Hepatocyte (in vitro differentiated cells): Measurements from ENCODE around the gene URGCP. TPM values are rescaled to one million over a fixed set of nuclear protein-coding genes. Genes with fewer than 3 reads are reported as not detected.

Experiments
- DNase-seq: peaks from one replicate; pipeline ENCODE4 v3.0.0-alpha.2; 2016; ENCODE audit warnings: low spot score
- H2AFZ ChIP-seq: fragments of 200-600 bp; sonication (generic); 2 replicates; pipeline ENCODE4 v1.6.0; 2016; ENCODE audit warnings: antibody characterized with exemption, mild to moderate bottlenecking
- H3K27ac ChIP-seq: fragments of 200-600 bp; sonication (generic); 2 replicates; pipeline ENCODE4 v1.5.1; 2016; ENCODE audit warnings: mild to moderate bottlenecking
- H3K27me3 ChIP-seq: fragments of 200-600 bp; sonication (generic); 2 replicates; pipeline ENCODE4 v1.6.1; 2016
- H3K36me3 ChIP-seq: fragments of 200-600 bp; sonication (generic); replicated peaks from 2 replicates; pipeline ENCODE4 v1.5.1; 2016; ENCODE audit warnings: low read depth; ENCODE audit not compliant: insufficient read depth
- H3K4me1 ChIP-seq: fragments of 200-600 bp; sonication (generic); 2 replicates; pipeline ENCODE4 v1.5.1; 2016; ENCODE audit warnings: mild to moderate bottlenecking, moderate library complexity; ENCODE audit not compliant: insufficient read depth
- H3K4me2 ChIP-seq: fragments of 200-600 bp; sonication (generic); 2 replicates; pipeline ENCODE4 v1.6.0; 2016
- H3K4me3 ChIP-seq: fragments of 200-600 bp; sonication (generic); 2 replicates; pipeline ENCODE4 v1.5.1; 2016; ENCODE audit warnings: mild to moderate bottlenecking
- H3K79me2 ChIP-seq: fragments of 200-600 bp; sonication (generic); 2 replicates; pipeline ENCODE4 v1.6.0; 2017; ENCODE audit warnings: mild to moderate bottlenecking
- H3K9me2 ChIP-seq: fragments of 200-600 bp; sonication (generic); replicated peaks from 2 replicates; pipeline ENCODE4 v1.6.0; 2017; ENCODE audit warnings: mild to moderate bottlenecking; ENCODE audit not compliant: insufficient read depth
- H3K9me3 ChIP-seq: fragments of 200-600 bp; sonication (generic); 2 replicates; pipeline ENCODE4 v1.5.1; 2016; ENCODE audit warnings: low read depth, mild to moderate bottlenecking
- H4K20me1 ChIP-seq: fragments of 200-600 bp; sonication (generic); 2 replicates; pipeline ENCODE4 v1.6.0; 2016; ENCODE audit warnings: mild to moderate bottlenecking; ENCODE audit not compliant: insufficient read depth, poor library complexity, severe bottlenecking
- EZH2 ChIP-seq: fragments of 200-600 bp; sonication (generic); IDR thresholded peaks from 2 replicates; pipeline ENCODE4 v1.6.1; 2016; ENCODE audit warnings: antibody characterized with exemption, mild to moderate bottlenecking, borderline replicate concordance
- EZH2phosphoT487 ChIP-seq: fragments of 200-600 bp; sonication (generic); IDR thresholded peaks from one replicate; pipeline ENCODE4 v1.6.1; 2018; ENCODE audit warnings: antibody characterized with exemption, mild to moderate bottlenecking, low read depth, moderate library complexity; ENCODE audit not compliant: unreplicated experiment, severe bottlenecking
- WGBS: methylation state at CpG from one replicate; pipeline ENCODE4 v1.1.6; 2016; ENCODE audit warnings: low lambda C conversion rate; ENCODE audit errors: missing lambda C conversion rate; 5-methylcytosine and 5-hydroxymethylcytosine counted together
- polyA plus RNA-seq: library from polyadenylated mRNA; unstranded; fragments of >200 nt; fragmentation: Nextera tagmentation; extraction: Ambion mirVana; gene quantifications from 2 replicates; pipeline ENCODE4 v1.2.1, GENCODE V29; 2016
- total RNA-seq: library from RNA; depleted of rRNA; stranded (reverse); fragments of >200 nt; gene quantifications from 2 replicates; pipeline ENCODE4 v1.2.3, GENCODE V29; 2014
- TF ChIP-seq, protein P1 (sequence below): fragments of 200-600 bp; sonication (generic); IDR thresholded peaks from 2 replicates; pipeline ENCODE4 v1.5.1; 2016; ENCODE audit warnings: antibody characterized with exemption, mild to moderate bottlenecking; ENCODE audit not compliant: poor library complexity

The URGCP gene
- total and polyA plus RNA-seq, 2 experiments from 2014 or later: 28.7 to 31.9 TPM

DNA sequence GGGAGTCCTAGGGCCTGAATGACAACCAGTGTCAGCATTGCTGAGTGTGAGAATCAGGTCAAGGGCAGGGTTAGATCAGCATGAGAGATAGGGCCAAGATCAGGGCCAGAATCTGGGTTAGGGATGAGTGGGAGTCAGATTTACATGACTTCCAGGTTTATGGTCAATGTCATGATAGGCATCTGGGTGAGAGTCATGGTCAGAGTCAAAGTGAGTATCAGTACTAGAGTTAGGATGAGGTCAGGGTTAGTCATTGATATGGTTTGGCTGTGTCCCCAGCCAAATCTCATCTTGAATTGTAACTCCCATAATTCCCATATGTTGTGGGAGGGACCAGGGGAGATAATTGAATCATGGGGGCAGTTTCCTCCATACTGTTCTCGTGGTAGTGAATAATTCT is 49.4 kb downstream of the URGCP start:
- H4K20me1 ChIP-seq: no peaks in the 10 kb centered on the region
- TF ChIP-seq EZH2 (no peak), EZH2phosphoT487 (no peak)
- TF ChIP-seq, protein P1, sequence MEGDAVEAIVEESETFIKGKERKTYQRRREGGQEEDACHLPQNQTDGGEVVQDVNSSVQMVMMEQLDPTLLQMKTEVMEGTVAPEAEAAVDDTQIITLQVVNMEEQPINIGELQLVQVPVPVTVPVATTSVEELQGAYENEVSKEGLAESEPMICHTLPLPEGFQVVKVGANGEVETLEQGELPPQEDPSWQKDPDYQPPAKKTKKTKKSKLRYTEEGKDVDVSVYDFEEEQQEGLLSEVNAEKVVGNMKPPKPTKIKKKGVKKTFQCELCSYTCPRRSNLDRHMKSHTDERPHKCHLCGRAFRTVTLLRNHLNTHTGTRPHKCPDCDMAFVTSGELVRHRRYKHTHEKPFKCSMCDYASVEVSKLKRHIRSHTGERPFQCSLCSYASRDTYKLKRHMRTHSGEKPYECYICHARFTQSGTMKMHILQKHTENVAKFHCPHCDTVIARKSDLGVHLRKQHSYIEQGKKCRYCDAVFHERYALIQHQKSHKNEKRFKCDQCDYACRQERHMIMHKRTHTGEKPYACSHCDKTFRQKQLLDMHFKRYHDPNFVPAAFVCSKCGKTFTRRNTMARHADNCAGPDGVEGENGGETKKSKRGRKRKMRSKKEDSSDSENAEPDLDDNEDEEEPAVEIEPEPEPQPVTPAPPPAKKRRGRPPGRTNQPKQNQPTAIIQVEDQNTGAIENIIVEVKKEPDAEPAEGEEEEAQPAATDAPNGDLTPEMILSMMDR: no peak
- no peak for DNase-seq
- H2AFZ ChIP-seq: no peak overlapping the region
- no peak overlapping the region for H3K4me2 ChIP-seq
- H3K27ac ChIP-seq: no peak overlapping the region
- H3K4me1 ChIP-seq: no peaks in the 10 kb centered on the region
- H3K9me3 ChIP-seq: no peaks in the 10 kb centered on the region
- H3K4me3 ChIP-seq: no peak overlapping the region
- no peaks in the 10 kb centered on the region for H3K79me2 ChIP-seq
- no peaks in the 10 kb centered on the region for H3K36me3 ChIP-seq
- H3K27me3 ChIP-seq: no peaks in the 10 kb centered on the region
- WGBS: 100% methylated on average over 1 of the region's 1 CpG
- H3K9me2 ChIP-seq: no peaks in the 10 kb centered on the region

DNA sequence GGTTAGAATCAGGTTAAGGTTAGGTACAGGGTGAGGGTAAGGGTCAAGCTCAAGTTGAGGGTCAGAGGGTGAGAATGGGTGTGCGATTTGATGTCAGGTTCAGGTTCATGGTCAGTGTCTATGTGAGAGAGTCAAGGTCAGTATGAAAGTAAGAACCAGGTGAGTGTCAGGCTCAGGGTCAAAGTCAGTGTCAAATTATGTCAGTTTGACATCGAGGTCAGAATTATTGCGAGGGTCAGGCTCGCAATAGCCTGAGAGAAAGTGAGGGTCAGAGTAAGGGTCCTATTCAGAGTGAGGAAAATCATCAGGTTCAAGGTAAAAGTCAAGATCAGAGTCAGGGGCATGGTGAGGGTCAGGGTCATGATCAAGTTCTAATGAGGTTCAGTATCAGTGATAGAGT is 50.1 kb downstream of the URGCP start:
- 93% methylated on average over 4 of the region's 4 CpGs for WGBS
- TF ChIP-seq, protein P1: no peak
- TF ChIP-seq EZH2: no peak
- no peak for TF ChIP-seq EZH2phosphoT487

DNA sequence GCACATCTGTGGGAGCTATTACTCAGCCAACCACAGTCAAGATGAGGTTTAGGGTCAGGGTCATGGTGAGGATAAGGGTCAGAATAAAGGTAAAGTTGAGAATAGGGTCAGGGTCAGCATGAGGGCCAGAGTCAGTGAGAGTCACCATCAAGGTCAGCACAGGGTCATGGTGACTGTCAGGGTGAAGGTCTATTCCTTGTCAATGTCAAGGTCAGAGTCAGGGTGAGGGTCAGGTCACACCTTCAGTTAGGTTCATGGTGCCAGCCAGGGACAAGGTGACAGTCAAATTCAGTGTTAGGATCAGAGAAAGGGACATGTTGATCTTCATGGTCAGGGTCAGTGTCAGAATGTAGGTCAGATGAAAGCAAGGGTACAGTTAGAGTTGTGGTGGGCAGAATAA is 51.2 kb downstream of the URGCP start:
- H3K4me3 ChIP-seq: no peak overlapping the region
- H3K4me2 ChIP-seq: no peak overlapping the region
- H3K27me3 ChIP-seq: no peaks in the 10 kb centered on the region
- no peaks in the 10 kb centered on the region for H3K36me3 ChIP-seq
- no peak overlapping the region for H2AFZ ChIP-seq
- no peak for DNase-seq
- H3K27ac ChIP-seq: no peak overlapping the region
- no peaks in the 10 kb centered on the region for H3K9me3 ChIP-seq
- H3K79me2 ChIP-seq: no peaks in the 10 kb centered on the region
- H4K20me1 ChIP-seq: no peaks in the 10 kb centered on the region
- H3K9me2 ChIP-seq: no peaks in the 10 kb centered on the region
- TF ChIP-seq EZH2phosphoT487 (no peak), EZH2 (no peak)
- TF ChIP-seq, protein P1: no peak
- no peaks in the 10 kb centered on the region for H3K4me1 ChIP-seq

More for the DNA sequence above, 50.1 kb downstream of the URGCP start:
- no peak overlapping the region for H3K4me3 ChIP-seq
- no peak overlapping the region for H3K4me2 ChIP-seq
- H4K20me1 ChIP-seq: no peaks in the 10 kb centered on the region
- H2AFZ ChIP-seq: no peak overlapping the region
- no peaks in the 10 kb centered on the region for H3K27me3 ChIP-seq
- no peaks in the 10 kb centered on the region for H3K4me1 ChIP-seq
- H3K9me3 ChIP-seq: no peaks in the 10 kb centered on the region
- no peak overlapping the region for H3K27ac ChIP-seq
- H3K9me2 ChIP-seq: no peaks in the 10 kb centered on the region
- no peaks in the 10 kb centered on the region for H3K36me3 ChIP-seq
- H3K79me2 ChIP-seq: no peaks in the 10 kb centered on the region
- DNase-seq: no peak

DNA sequence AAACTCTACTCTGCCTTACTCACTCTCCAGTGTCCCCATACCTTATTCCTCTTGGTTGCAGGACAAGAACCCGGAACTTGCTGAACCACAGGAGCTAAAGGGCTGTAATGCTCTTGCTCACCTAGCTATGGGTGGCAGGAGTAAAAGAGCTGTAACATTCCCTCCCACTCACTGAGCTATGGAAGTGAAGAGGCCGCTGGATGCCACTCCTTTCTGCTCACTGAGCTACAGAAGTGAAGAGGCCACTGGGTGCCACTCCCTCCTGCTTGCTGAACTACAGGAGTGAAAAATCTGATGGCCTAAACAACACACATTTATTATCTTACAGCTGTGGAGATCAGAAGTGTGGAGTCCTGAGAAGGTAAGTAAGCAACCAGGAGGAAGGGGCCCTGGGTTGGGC is 54.6 kb downstream of the URGCP start:
- H3K36me3 ChIP-seq: no peaks in the 10 kb centered on the region

More for the DNA sequence above, 54.6 kb downstream of the URGCP start:
- no peaks in the 10 kb centered on the region for H3K9me3 ChIP-seq
- H3K79me2 ChIP-seq: no peaks in the 10 kb centered on the region
- no peaks in the 10 kb centered on the region for H3K4me1 ChIP-seq
- no peak overlapping the region for H3K4me3 ChIP-seq
- no peaks in the 10 kb centered on the region for H3K27me3 ChIP-seq
- no peak overlapping the region for H2AFZ ChIP-seq
- TF ChIP-seq, protein P1: no peak
- TF ChIP-seq EZH2phosphoT487 (no peak), EZH2 (no peak)
- H3K4me2 ChIP-seq: no peak overlapping the region
- H3K27ac ChIP-seq: no peak overlapping the region
- no peaks in the 10 kb centered on the region for H4K20me1 ChIP-seq
- peak; percentile 20 for DNase-seq
- no peaks in the 10 kb centered on the region for H3K9me2 ChIP-seq
- WGBS: 84% methylated on average over 2 of the region's 2 CpGs
